Colonic mucosa (tissue), 4 donors: ENCODE results near the gene TECPR2. TPM values are rescaled to one million over a fixed set of nuclear protein-coding genes. Genes with fewer than 3 reads are reported as not detected.

Experiments used
- DNase-seq: peaks from one replicate; pipeline ENCODE4 v3.0.0-alpha.2; 2020
- H3K27ac ChIP-seq: fragments of 200-600 bp; one replicate; pipeline ENCODE4 v1.8.0; 2021
- H3K27me3 ChIP-seq: fragments of 200-600 bp; one replicate; pipeline ENCODE4 v1.8.0; 2021
- H3K36me3 ChIP-seq: fragments of 200-600 bp; one replicate; pipeline ENCODE4 v1.8.0; 2021
- H3K4me1 ChIP-seq: fragments of 200-600 bp; one replicate; pipeline ENCODE4 v1.8.0; 2021; ENCODE audit warnings: mild to moderate bottlenecking
- H3K4me3 ChIP-seq: fragments of 200-600 bp; one replicate; pipeline ENCODE4 v1.8.0; 2021
- H3K9ac ChIP-seq, 2 donors: one replicate each; pipeline ENCODE4 v1.7.0; 2013; ENCODE audit warnings: control low read depth in 2 of 2, low read depth in 2 of 2, low read length in 2 of 2
- H3K9me3 ChIP-seq: fragments of 200-600 bp; one replicate; pipeline ENCODE4 v1.8.0; 2021
- CTCF ChIP-seq: fragments of 200-600 bp; IDR thresholded peaks from one replicate; pipeline ENCODE4 v1.8.0; 2022; ENCODE audit warnings: antibody characterized with exemption, mild to moderate bottlenecking
- intact Hi-C: fragments of 100-400 bp; cut with DNase I; formaldehyde crosslinking; loops from one replicate; pipeline ENCODE4 v1.14.1; 2022
- total RNA-seq, 2 donors: library from RNA; stranded (reverse); fragmentation: NEBNext Ultra II Directional in 1 of 2; extraction: Animal tissue kit (Norgen Biotek cat#: 25700) in 1 of 2; gene quantifications; one replicate each; pipeline ENCODE4 v1.2.1, GENCODE V29; 2021
- donor health status: healthy.
- donor health status: DM: no; HTN: no; CAD: no.
- donor health status: DM: no; HTN: no; CAD: no.

The TECPR2 gene
- total RNA-seq, 2 donors from 2014 or later: 16.5 to 18.2 TPM

GRCh38 chr14:102484316-102484715 is 121.6 kb downstream of the TECPR2 start:
- H3K27me3 ChIP-seq: no peaks in the 10 kb centered on the region
- peaks cover 4% of the 10 kb centered on the region for H3K4me1 ChIP-seq
- no peak for DNase-seq
- no peak for TF ChIP-seq CTCF
- intact Hi-C loops: no loop called here
- H3K9me3 ChIP-seq: no peaks in the 10 kb centered on the region
- H3K4me3 ChIP-seq: no peak overlapping the region
- no peak overlapping the region for H3K27ac ChIP-seq
- H3K9ac ChIP-seq: no peak overlapping the region
- no peaks in the 10 kb centered on the region for H3K36me3 ChIP-seq

- H3K4me1 ChIP-seq: no peaks in the 10 kb centered on the region
- H3K36me3 ChIP-seq: no peaks in the 10 kb centered on the region
- intact Hi-C loops: no loop called here
- H3K9me3 ChIP-seq: no peaks in the 10 kb centered on the region
- no peaks in the 10 kb centered on the region for H3K27me3 ChIP-seq
- DNase-seq: no peak
- no peak for TF ChIP-seq CTCF
- no peak overlapping the region for H3K9ac ChIP-seq
- H3K4me3 ChIP-seq: no peak overlapping the region
- no peak overlapping the region for H3K27ac ChIP-seq
These were observed 123.2 kb downstream of the TECPR2 start for GRCh38 chr14:102485693-102486512.

- H3K9ac ChIP-seq: no peak overlapping the region
- TF ChIP-seq CTCF: no peak
- no peaks in the 10 kb centered on the region for H3K27me3 ChIP-seq
- DNase-seq: no peak
- no peak overlapping the region for H3K4me3 ChIP-seq
- H3K36me3 ChIP-seq: no peaks in the 10 kb centered on the region
- intact Hi-C loops: no loop called here
- H3K4me1 ChIP-seq: no peaks in the 10 kb centered on the region
- H3K9me3 ChIP-seq: no peaks in the 10 kb centered on the region
- H3K27ac ChIP-seq: no peak overlapping the region
These were observed 123.9 kb downstream of the TECPR2 start for GRCh38 chr14:102486513-102487203.

GRCh38 chr14:102487204-102487577 is 124.5 kb downstream of the TECPR2 start:
- no peak for DNase-seq
- no peak for TF ChIP-seq CTCF
- no peak overlapping the region for H3K9ac ChIP-seq

GRCh38 chr14:102490456-102490855 is 127.7 kb downstream of the TECPR2 start:
- Histone ChIP-seq H3K27me3 (no peaks in the 10 kb centered on the region), H3K36me3 (no peaks in the 10 kb centered on the region), H3K27ac (no peak overlapping the region), H3K9me3 (no peaks in the 10 kb centered on the region), H3K4me3 (no peak overlapping the region), H3K4me1 (no peaks in the 10 kb centered on the region), H3K9ac (no peak overlapping the region)
- intact Hi-C loops: no loop called here
- no peak for DNase-seq
- no peak for TF ChIP-seq CTCF

More at GRCh38 chr14:102487204-102487577, 124.5 kb downstream of the TECPR2 start:
- Histone ChIP-seq H3K9me3 (no peaks in the 10 kb centered on the region), H3K4me3 (no peak overlapping the region), H3K36me3 (no peaks in the 10 kb centered on the region), H3K4me1 (no peaks in the 10 kb centered on the region), H3K27me3 (no peaks in the 10 kb centered on the region), H3K27ac (no peak overlapping the region)
- intact Hi-C loops: no loop called here
